BJ (cell line): ENCODE data around the gene ASCC3. TPM values are rescaled to one million over a fixed set of nuclear protein-coding genes. Genes with fewer than 3 reads are reported as not detected.

Experiments used
- CTCF ChIA-PET: fragments of 350-600 bp; formaldehyde crosslinking; extraction: SDS; loops from one replicate; lab custom pipeline; 2021; ENCODE audit warnings: antibody characterized with exemption, inconsistent platforms; lab: Yijun Ruan, JAX
- POLR2A ChIA-PET: fragments of 300-600 bp; sonication (Branson Sonifier 250); formaldehyde crosslinking; extraction: SDS; loops from one replicate; lab custom pipeline; 2021; ENCODE audit warnings: antibody characterized with exemption; lab: Charles Lee
- DNase-seq: peaks from one replicate; pipeline ENCODE4 v3.0.0-alpha.2; 2011; ENCODE audit warnings: low read depth
- H3K27me3 ChIP-seq: 2 replicates; pipeline ENCODE4 v1.6.0; 2011; ENCODE audit warnings: low read length; ENCODE audit not compliant: control insufficient read depth, insufficient read depth
- H3K36me3 ChIP-seq: 2 replicates; pipeline ENCODE4 v1.5.1; 2011; ENCODE audit warnings: low read length; ENCODE audit not compliant: control insufficient read depth, insufficient read depth
- H3K4me3 ChIP-seq: 2 replicates; pipeline ENCODE4 v1.5.1; 2011; ENCODE audit warnings: low read depth, mild to moderate bottlenecking, control low read depth, low read length
- polyA plus RNA-seq: library from polyadenylated mRNA; depleted of rRNA; stranded (reverse); fragments of >200 nt; gene quantifications from 2 replicates; pipeline ENCODE4 v1.2.3, GENCODE V29; 2011
- TF ChIP-seq, protein P1 (sequence below): IDR thresholded peaks from 2 replicates; pipeline ENCODE4 v1.5.1; 2011; ENCODE audit warnings: low read depth, mild to moderate bottlenecking, control low read depth, inconsistent platforms, low read length, moderate library complexity; ENCODE audit not compliant: insufficient read depth

The ASCC3 gene
- polyA plus RNA-seq, 1 experiment = 30.4 TPM

DNA sequence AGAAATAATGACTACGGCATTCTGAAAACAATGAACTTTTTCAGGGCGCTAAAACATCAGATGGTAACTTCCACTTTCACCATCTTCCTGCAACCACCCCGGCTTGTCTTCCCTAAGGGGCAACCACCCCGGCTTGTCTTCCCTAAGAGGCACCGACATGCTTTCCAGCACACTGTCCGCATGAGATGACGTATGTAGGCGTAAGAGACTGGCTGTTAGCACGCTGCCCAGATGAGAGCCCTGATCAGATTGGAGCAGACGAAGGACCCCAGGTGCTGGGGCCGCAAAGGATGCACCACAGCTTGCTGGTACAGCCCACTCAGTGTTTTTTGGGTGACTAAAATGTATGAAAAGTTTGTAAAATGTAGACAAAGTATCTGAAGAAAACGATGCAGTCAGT lies 29.3 kb downstream of the ASCC3 start:
- CTCF ChIA-PET = no interaction called here
- no peaks in the 10 kb centered on the region for H3K27me3 ChIP-seq
- no peaks in the 10 kb centered on the region; the same call in 1 of the 2 replicates for H3K36me3 ChIP-seq
- TF ChIP-seq, protein P1, sequence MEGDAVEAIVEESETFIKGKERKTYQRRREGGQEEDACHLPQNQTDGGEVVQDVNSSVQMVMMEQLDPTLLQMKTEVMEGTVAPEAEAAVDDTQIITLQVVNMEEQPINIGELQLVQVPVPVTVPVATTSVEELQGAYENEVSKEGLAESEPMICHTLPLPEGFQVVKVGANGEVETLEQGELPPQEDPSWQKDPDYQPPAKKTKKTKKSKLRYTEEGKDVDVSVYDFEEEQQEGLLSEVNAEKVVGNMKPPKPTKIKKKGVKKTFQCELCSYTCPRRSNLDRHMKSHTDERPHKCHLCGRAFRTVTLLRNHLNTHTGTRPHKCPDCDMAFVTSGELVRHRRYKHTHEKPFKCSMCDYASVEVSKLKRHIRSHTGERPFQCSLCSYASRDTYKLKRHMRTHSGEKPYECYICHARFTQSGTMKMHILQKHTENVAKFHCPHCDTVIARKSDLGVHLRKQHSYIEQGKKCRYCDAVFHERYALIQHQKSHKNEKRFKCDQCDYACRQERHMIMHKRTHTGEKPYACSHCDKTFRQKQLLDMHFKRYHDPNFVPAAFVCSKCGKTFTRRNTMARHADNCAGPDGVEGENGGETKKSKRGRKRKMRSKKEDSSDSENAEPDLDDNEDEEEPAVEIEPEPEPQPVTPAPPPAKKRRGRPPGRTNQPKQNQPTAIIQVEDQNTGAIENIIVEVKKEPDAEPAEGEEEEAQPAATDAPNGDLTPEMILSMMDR = no peak
- POLR2A ChIA-PET = no interaction called here
- no peak overlapping the region for H3K4me3 ChIP-seq
- no peak for DNase-seq

DNA sequence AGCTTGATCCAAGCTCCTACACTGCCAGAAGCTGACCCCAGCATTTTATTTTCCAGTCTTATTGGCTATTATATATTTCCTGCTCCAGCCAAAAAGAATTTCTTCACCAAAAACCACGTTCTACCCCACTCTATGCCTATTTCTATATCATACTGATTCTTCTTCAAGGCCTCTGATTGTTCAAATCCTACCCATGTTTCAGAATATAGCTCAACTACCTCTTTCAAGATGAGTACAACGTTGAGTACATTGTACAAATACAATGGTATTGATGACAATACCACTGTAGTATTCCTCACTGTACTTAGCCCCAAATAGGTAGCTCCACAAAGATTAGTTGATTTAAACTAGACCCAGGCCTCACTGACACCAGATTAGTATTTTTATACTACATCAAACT lies 31.0 kb downstream of the ASCC3 start:
- TF ChIP-seq, protein P1 = no peak
- no peaks in the 10 kb centered on the region for H3K27me3 ChIP-seq
- ChIA-PET CTCF (interaction anchor here (0.6 kb wide), 1 partner anchor 119 kb away, joined by 3 read pairs; no protein-coding TSS in a partner anchor), POLR2A (no interaction called here)
- no peaks in the 10 kb centered on the region; the same call in 1 of the 2 replicates for H3K36me3 ChIP-seq
- H3K4me3 ChIP-seq = no peak overlapping the region
- DNase-seq = no peak

DNA sequence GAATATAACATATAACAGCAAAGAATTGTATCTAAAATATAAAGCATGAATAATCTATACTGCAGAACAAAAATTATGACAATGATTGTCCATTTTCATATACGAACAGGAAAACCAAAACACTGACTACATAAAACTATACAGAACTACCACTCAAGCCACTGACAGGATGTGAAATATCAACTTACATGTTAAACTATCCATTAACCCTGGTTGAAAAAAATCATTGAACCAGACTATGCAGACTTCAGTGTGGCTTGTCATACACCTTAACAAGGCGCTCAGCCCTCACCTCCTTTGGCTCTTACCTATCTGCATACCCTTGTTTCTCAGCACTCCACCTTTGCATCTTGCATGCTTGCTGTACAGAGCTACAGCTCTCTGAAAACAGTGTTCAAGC lies 34.9 kb downstream of the ASCC3 start:
- H3K27me3 ChIP-seq = no peaks in the 10 kb centered on the region
- no peak overlapping the region for H3K4me3 ChIP-seq
- TF ChIP-seq, protein P1 = no peak
- POLR2A ChIA-PET = no interaction called here
- no peaks in the 10 kb centered on the region; the same call in 1 of the 2 replicates for H3K36me3 ChIP-seq
- CTCF ChIA-PET = no interaction called here
- DNase-seq = no peak

DNA sequence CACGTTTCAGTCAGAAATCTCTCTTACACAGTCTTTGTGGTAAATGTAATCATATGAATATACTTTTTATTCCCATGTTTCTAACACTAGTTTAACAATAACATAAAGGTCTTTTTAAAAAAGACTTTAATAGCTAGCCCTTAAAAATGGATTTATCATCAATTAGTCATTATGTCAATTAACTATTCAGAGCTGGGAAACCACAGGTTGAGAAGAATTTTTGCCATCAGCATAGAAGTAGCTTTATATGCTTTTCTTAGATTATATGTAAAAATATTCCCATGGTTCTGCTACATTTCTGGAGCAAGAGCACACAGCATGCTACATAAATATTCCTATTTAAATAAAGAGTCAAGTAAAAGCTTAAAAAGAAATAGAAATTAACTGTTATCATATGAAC lies 35.5 kb downstream of the ASCC3 start:
- CTCF ChIA-PET = no interaction called here
- TF ChIP-seq, protein P1 = no peak
- DNase-seq = no peak

DNA sequence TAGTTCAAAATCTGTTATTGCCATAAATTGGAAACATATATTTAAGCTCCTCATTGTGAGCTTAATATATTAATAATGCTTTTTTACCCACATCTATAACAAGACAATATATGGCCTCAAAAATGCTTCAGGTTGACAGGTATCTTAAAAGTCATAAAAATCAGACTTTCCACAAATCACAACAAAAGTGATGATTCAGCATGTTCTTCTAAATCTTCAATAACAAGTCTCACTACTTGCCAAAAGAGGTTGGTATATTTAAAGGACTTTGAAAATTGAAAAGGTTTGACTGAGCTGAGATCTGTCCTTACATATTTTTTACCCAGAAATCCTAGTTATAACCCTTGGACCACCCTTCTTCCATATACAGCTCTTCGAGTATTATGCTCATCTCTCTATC lies 41.7 kb downstream of the ASCC3 start:
- TF ChIP-seq, protein P1 = no peak
- no peaks in the 10 kb centered on the region for H3K36me3 ChIP-seq
- no peaks in the 10 kb centered on the region for H3K27me3 ChIP-seq
- no peak overlapping the region for H3K4me3 ChIP-seq
- ChIA-PET CTCF (no interaction called here), POLR2A (no interaction called here)
- no peak for DNase-seq

More for the DNA sequence above, 35.5 kb downstream of the ASCC3 start:
- POLR2A ChIA-PET = no interaction called here
- no peaks in the 10 kb centered on the region; the same call in 1 of the 2 replicates for H3K36me3 ChIP-seq
- H3K27me3 ChIP-seq = no peaks in the 10 kb centered on the region
- H3K4me3 ChIP-seq = no peak overlapping the region
